Gastrocnemius medialis (tissue), 4 donors: ENCODE measurements around the gene MPRIP. TPM values are rescaled to one million over a fixed set of nuclear protein-coding genes. Genes with fewer than 3 reads are reported as not detected.

ENCODE experiments used
- ATAC-seq, 2 donors: fragments of 150-250 bp; one replicate each; pipeline ENCODE4 v1.9.1; 2016
- DNase-seq, 2 donors: peaks; one replicate each; pipeline ENCODE4 v3.0.0-alpha.2; 2019
- H3K27ac ChIP-seq, 4 donors: fragments of 200-600 bp; sonication (generic); 1 replicate in 1 of 4; 2 replicates in 3 of 4; pipeline ENCODE4 v1.5.1; 2016 to 2018; ENCODE audit warnings: mild to moderate bottlenecking in 2 of 4, moderate library complexity in 1 of 4
- H3K27me3 ChIP-seq, 3 donors: fragments of 200-600 bp; sonication (generic) in 2 of 3; 1 replicate in 1 of 3; 2 replicates in 2 of 3; pipeline versions ENCODE4 v1.5.1 to v1.6.0; 2016 to 2019; ENCODE audit warnings: mild to moderate bottlenecking in 1 of 3, moderate library complexity in 1 of 3
- H3K36me3 ChIP-seq, 2 donors: fragments of 200-600 bp; sonication (generic) in 1 of 2; one replicate each; pipeline ENCODE4 v1.5.1; 2017 to 2018
- H3K4me1 ChIP-seq, 2 donors: fragments of 200-600 bp; sonication (generic) in 1 of 2; one replicate each; pipeline ENCODE4 v1.5.1; 2016 to 2017; ENCODE audit warnings: mild to moderate bottlenecking in 2 of 2
- H3K4me3 ChIP-seq, 4 donors: fragments of 200-600 bp; sonication (generic) in 3 of 4; 1 replicate in 1 of 4; 2 replicates in 3 of 4; pipeline ENCODE4 v1.5.1; 2016 to 2019; ENCODE audit warnings: mild to moderate bottlenecking in 2 of 4
- H3K9me3 ChIP-seq, 3 donors: fragments of 200-600 bp; sonication (generic) in 2 of 3; 1 replicate in 1 of 3; 2 replicates in 2 of 3; pipeline ENCODE4 v1.5.1; 2016 to 2019
- CTCF ChIP-seq, 5 experiments: fragments of 450-650 bp in 3 of 5; fragments of 200-600 bp in 2 of 5; sonication (generic) in 2 of 5; IDR thresholded peaks in 4 of 5; conservative IDR thresholded peaks in 1 of 5; 1 replicate in 4 of 5; 2 replicates in 1 of 5; pipeline ENCODE4 v1.5.1; 2016 to 2019; ENCODE audit warnings: antibody characterized with exemption in 5 of 5, mild to moderate bottlenecking in 3 of 5, moderate library complexity in 3 of 5
- POLR2A ChIP-seq, 2 donors: fragments of 450-650 bp; IDR thresholded peaks; one replicate each; pipeline ENCODE4 v1.6.1; 2017; ENCODE audit warnings: antibody characterized with exemption in 2 of 2, mild to moderate bottlenecking in 2 of 2, moderate library complexity in 2 of 2
- in situ Hi-C, 4 donors: fragments of 200-750 bp; cut with MboI; loops; one replicate each; pipeline versions ENCODE4 v1.15.0 to v1.8.0; 2017; ENCODE audit warnings: low sequenced_read_pairs in 4 of 4
- intact Hi-C: fragments of 100-400 bp; cut with DNase I; formaldehyde crosslinking; loops from one replicate; pipeline ENCODE4 v1.15.1; 2023; ENCODE audit warnings: low total_unique reads
- total RNA-seq, 4 donors: library from RNA; depleted of rRNA; stranded (reverse); fragments of >200 nt; gene quantifications; one replicate each; pipeline versions ENCODE4 v1.1.0 to v1.2.3, GENCODE V29; 2016

MPRIP gene
- total RNA-seq, 4 donors from 2014 or later = 71.1 to 127 (median 124) TPM

GRCh38 chr17:17075125-17075781, 33.0 kb downstream of the MPRIP start:
- H3K36me3 ChIP-seq = peaks cover 0 to 5% of the 10 kb centered on the region in 2 donors
- H3K9me3 ChIP-seq = no peaks in the 10 kb centered on the region
- in situ Hi-C loops = no loop called here
- H3K27ac ChIP-seq = peak overlapping the region; percentile 52 to 66 (median 56)
- H3K27me3 ChIP-seq = no peaks in the 10 kb centered on the region
- peak in 1 of 2 donors; percentile 56 for DNase-seq
- intact Hi-C loops = no loop called here
- TF ChIP-seq POLR2A (IDR thresholded peaks at IDR 0.05) (no peak), CTCF (IDR thresholded peaks at IDR 0.05 in 4 of 5, conservative IDR thresholded peaks at IDR 0.05 in 1 of 5) (no peak)
- peaks cover 92 to 93% of the 10 kb centered on the region in 2 donors for H3K4me1 ChIP-seq
- no peak overlapping the region for H3K4me3 ChIP-seq
- ATAC-seq = peak in 1 of 2 donors; percentile 9

GRCh38 chr17:17076066-17076465, 33.8 kb downstream of the MPRIP start:
- no peak overlapping the region for H3K4me3 ChIP-seq
- DNase-seq = peak in 1 of 2 donors; percentile 6
- H3K27me3 ChIP-seq = no peaks in the 10 kb centered on the region
- ATAC-seq = no peak
- no peaks in the 10 kb centered on the region for H3K9me3 ChIP-seq
- in situ Hi-C loops (no loop called here), intact Hi-C loops (no loop called here)
- H3K36me3 ChIP-seq = peaks cover 0 to 5% of the 10 kb centered on the region in 2 donors
- H3K4me1 ChIP-seq = peaks cover 92 to 97% of the 10 kb centered on the region in 2 donors
- no peak for TF ChIP-seq POLR2A (IDR thresholded peaks at IDR 0.05)
- H3K27ac ChIP-seq = peak overlapping the region; percentile 2 to 66 (median 30)

- H3K9me3 ChIP-seq = no peaks in the 10 kb centered on the region
- ATAC-seq = no peak
- intact Hi-C loops = no loop called here
- no peaks in the 10 kb centered on the region for H3K27me3 ChIP-seq
- peak overlapping the region in 2 of 4 donors; percentile 26 to 59 for H3K27ac ChIP-seq
- H3K4me1 ChIP-seq = peaks cover 87 to 93% of the 10 kb centered on the region in 2 donors
- no peak for TF ChIP-seq CTCF (IDR thresholded peaks at IDR 0.05 in 4 of 5, conservative IDR thresholded peaks at IDR 0.05 in 1 of 5)
- TF ChIP-seq POLR2A (IDR thresholded peaks at IDR 0.05) = no peak
- peaks cover 0 to 5% of the 10 kb centered on the region in 2 donors for H3K36me3 ChIP-seq
- no peak overlapping the region for H3K4me3 ChIP-seq
- peak in 1 of 2 donors; percentile 6 for DNase-seq
- in situ Hi-C loops = no loop called here
These were observed 34.8 kb downstream of the MPRIP start for GRCh38 chr17:17077101-17077500.

GRCh38 chr17:17077861-17078732, 35.8 kb downstream of the MPRIP start:
- peak in 1 of 2 donors; percentile 8 for DNase-seq
- no peak overlapping the region for H3K4me3 ChIP-seq
- peak overlapping the region; percentile 0 to 59 (median 32) for H3K27ac ChIP-seq
- H3K4me1 ChIP-seq = peaks cover 77 to 83% of the 10 kb centered on the region in 2 donors
- TF ChIP-seq POLR2A (IDR thresholded peaks at IDR 0.05) (no peak), CTCF (IDR thresholded peaks at IDR 0.05 in 4 of 5, conservative IDR thresholded peaks at IDR 0.05 in 1 of 5) (no peak)
- H3K9me3 ChIP-seq = no peaks in the 10 kb centered on the region
- peaks cover 0 to 8% of the 10 kb centered on the region in 2 donors for H3K36me3 ChIP-seq
- in situ Hi-C loops (no loop called here), intact Hi-C loops (no loop called here)
- no peak for ATAC-seq
- no peaks in the 10 kb centered on the region for H3K27me3 ChIP-seq

GRCh38 chr17:17078832-17079231, 36.6 kb downstream of the MPRIP start:
- Histone ChIP-seq H3K4me1 (peaks cover 70 to 75% of the 10 kb centered on the region in 2 donors), H3K36me3 (peaks cover 0 to 11% of the 10 kb centered on the region in 2 donors)
- no peak for DNase-seq

More at GRCh38 chr17:17078832-17079231, 36.6 kb downstream of the MPRIP start:
- Histone ChIP-seq H3K9me3 (no peaks in the 10 kb centered on the region), H3K27ac (peak overlapping the region in 3 of 4 donors; percentile 27 to 59 (median 52)), H3K27me3 (no peaks in the 10 kb centered on the region), H3K4me3 (no peak overlapping the region)
- no peak for ATAC-seq
- in situ Hi-C loops (no loop called here), intact Hi-C loops (no loop called here)
- TF ChIP-seq POLR2A (IDR thresholded peaks at IDR 0.05) (no peak), CTCF (IDR thresholded peaks at IDR 0.05 in 4 of 5, conservative IDR thresholded peaks at IDR 0.05 in 1 of 5) (no peak)
